Tibial artery (tissue), 4 donors: Measurements from ENCODE around the gene ACVR1B.

Experiments used
- DNase-seq, 2 donors: peaks; one replicate each; pipeline ENCODE4 v3.0.0-alpha.2; 2019
- H3K27ac ChIP-seq, 2 donors: fragments of 200-600 bp; sonication (generic) in 1 of 2; 1 replicate in 1 of 2; 2 replicates in 1 of 2; pipeline ENCODE4 v1.5.1; 2018 to 2019; ENCODE audit warnings: mild to moderate bottlenecking in 1 of 2
- H3K27me3 ChIP-seq, 2 donors: fragments of 200-600 bp; sonication (generic) in 1 of 2; one replicate each; pipeline versions ENCODE4 v1.5.1 to v1.6.0; 2016 to 2019
- H3K36me3 ChIP-seq, 3 donors: fragments of 200-600 bp; sonication (generic) in 2 of 3; one replicate each; pipeline ENCODE4 v1.5.1; 2016 to 2019; ENCODE audit warnings: mild to moderate bottlenecking in 2 of 3
- H3K4me1 ChIP-seq, 4 donors: fragments of 200-600 bp; sonication (generic) in 2 of 4; 1 replicate in 3 of 4; 2 replicates in 1 of 4; pipeline ENCODE4 v1.5.1; 2016 to 2019
- H3K4me3 ChIP-seq, 2 donors: fragments of 200-600 bp; sonication (generic) in 1 of 2; 1 replicate in 1 of 2; 2 replicates in 1 of 2; pipeline ENCODE4 v1.5.1; 2018 to 2019; ENCODE audit warnings: mild to moderate bottlenecking in 2 of 2
- H3K9me3 ChIP-seq, 3 donors: fragments of 200-600 bp; sonication (generic) in 1 of 3; one replicate each; pipeline ENCODE4 v1.5.1; 2016 to 2019
- intact Hi-C: fragments of 100-400 bp; cut with DNase I; formaldehyde crosslinking; loops from one replicate; pipeline ENCODE4 v1.15.0; 2023; ENCODE audit warnings: low total_unique reads
- TF ChIP-seq, protein P1 (sequence below), 2 experiments: fragments of 200-600 bp in 1 of 2; fragments of 450-650 bp in 1 of 2; IDR thresholded peaks; one replicate each; pipeline ENCODE4 v1.5.1; 2017 to 2019; ENCODE audit warnings: antibody characterized with exemption in 2 of 2, mild to moderate bottlenecking in 1 of 2, moderate library complexity in 1 of 2

ACVR1B gene

DNA sequence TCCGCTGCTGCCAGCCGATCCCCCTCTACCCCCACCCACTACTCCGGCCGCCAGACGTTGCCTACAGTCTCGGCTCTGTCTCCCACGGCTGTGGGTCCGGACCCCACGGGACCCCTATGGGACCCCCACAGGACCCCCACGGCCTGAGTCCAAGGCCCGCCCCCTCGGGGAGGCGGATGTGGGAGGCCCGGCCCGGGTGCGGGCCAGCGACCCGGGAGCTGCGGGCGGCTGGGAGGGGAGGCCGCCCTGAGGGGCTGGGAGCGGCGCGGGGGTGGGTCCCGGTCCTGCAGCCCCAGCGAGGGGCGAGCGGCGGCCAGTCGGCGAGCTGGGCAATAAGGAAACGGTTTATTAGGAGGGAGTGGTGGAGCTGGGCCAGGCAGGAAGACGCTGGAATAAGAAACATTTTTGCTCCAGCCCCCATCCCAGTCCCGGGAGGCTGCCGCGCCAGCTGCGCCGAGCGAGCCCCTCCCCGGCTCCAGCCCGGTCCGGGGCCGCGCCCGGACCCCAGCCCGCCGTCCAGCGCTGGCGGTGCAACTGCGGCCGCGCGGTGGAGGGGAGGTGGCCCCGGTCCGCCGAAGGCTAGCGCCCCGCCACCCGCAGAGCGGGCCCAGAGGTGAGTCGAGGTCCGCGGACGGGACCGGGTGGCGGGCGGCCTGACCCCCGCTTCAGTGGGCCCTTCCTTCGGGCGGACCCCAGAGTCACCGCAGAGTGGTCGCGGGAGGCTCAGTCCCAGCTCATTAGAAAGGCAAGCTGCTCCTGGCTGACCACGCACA is 44.2 kb upstream of the ACVR1B start, which contains the start of gene ACVRL1:
ACVRL1 (plus strand) TSS at position 422 of the 773 bp plus-strand sequence. CDS start 4,971 bp downstream, outside the sequence.
- Histone ChIP-seq H3K9me3 (no peaks in the 10 kb centered on the region), H3K27me3 (peaks cover 0 to 29% of the 10 kb centered on the region in 2 donors), H3K4me1 (peaks cover 0 to 41% (median 22%) of the 10 kb centered on the region in 4 donors), H3K4me3 (peak within 1 kb of the TSS; percentile 47 to 56), H3K27ac (peak within 1 kb of the TSS; percentile 64 to 73), H3K36me3 (no peaks in the 10 kb centered on the region)
- intact Hi-C loops, result no loop called here
- TF ChIP-seq, protein P1, sequence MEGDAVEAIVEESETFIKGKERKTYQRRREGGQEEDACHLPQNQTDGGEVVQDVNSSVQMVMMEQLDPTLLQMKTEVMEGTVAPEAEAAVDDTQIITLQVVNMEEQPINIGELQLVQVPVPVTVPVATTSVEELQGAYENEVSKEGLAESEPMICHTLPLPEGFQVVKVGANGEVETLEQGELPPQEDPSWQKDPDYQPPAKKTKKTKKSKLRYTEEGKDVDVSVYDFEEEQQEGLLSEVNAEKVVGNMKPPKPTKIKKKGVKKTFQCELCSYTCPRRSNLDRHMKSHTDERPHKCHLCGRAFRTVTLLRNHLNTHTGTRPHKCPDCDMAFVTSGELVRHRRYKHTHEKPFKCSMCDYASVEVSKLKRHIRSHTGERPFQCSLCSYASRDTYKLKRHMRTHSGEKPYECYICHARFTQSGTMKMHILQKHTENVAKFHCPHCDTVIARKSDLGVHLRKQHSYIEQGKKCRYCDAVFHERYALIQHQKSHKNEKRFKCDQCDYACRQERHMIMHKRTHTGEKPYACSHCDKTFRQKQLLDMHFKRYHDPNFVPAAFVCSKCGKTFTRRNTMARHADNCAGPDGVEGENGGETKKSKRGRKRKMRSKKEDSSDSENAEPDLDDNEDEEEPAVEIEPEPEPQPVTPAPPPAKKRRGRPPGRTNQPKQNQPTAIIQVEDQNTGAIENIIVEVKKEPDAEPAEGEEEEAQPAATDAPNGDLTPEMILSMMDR (IDR thresholded peaks at IDR 0.05), result no peak
- peak in 1 of 2 donors; percentile 64 for DNase-seq

DNA sequence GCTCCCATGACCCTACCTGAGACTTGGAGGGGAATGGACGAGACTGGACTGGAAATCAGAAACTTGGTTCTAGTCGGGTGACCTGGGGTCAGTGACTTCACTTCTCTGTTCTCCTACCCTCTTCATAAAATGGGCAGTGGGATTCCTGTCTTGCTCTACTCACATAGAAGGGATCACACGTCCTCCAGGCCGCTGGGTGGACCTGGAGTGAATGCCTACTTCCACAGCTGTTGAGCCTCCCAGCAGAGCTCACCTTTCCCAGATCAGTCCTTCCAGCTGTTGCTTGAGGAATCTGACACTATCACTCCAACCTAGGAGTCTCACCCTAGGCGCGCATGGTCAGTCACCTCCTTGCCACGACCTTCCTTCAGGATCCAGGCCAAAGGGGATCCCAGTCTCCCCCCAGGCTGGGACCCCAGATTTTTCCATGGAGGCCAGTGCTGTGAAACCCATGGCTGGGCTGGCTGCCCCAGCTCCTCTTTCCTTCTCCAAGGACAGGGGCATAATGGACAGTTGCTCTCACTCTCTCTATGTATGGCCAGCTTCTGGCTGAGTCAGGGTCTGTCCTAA is 43.6 kb upstream of the ACVR1B start:
- H3K27me3 ChIP-seq, result peaks cover 0 to 33% of the 10 kb centered on the region in 2 donors
- H3K27ac ChIP-seq, result peak overlapping the region; percentile 64 to 73
- intact Hi-C loops, result no loop called here
- TF ChIP-seq, protein P1 (IDR thresholded peaks at IDR 0.05), result no peak
- H3K4me3 ChIP-seq, result peak overlapping the region; percentile 47 to 56
- no peaks in the 10 kb centered on the region for H3K9me3 ChIP-seq
- H3K4me1 ChIP-seq, result peaks cover 0 to 41% (median 22%) of the 10 kb centered on the region in 4 donors
- no peaks in the 10 kb centered on the region for H3K36me3 ChIP-seq
- peak; percentile 7 to 53 for DNase-seq

DNA sequence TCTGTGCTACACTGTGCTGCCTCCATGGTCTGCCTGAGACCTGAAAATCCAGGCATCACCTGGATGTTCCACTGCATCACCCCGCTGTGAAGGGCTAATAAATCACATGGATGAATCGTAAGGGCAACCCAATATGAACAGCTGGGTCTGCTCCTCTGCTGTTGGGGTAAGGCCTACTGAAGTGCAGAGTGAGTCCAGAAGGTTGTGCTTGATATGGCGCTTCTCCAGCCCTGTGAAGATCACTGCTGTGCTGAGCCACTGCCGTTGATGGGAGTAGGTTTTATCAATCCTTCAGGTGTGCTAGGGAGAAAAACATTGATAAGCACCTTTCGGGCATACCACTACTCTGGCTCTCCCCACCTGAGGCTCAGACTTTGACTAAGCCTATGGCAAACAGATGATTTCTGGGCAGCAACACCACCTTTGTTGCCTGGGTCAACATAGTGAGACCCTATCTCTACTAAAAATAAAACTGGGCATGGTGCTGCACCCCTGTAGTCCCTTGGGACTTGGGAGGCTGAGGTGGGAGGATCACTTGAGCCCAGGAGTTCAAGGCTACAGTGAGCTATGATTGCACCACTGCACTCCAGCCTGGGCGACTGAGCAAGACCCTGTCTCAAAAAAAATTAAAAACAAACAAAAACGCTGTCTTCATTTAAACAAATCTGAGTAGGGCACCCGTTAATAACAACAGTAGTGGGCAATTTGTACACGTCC is 42.5 kb upstream of the ACVR1B start:
- no peaks in the 10 kb centered on the region for H3K36me3 ChIP-seq
- TF ChIP-seq, protein P1 (IDR thresholded peaks at IDR 0.05), result no peak
- peaks cover 0 to 42% of the 10 kb centered on the region in 2 donors for H3K27me3 ChIP-seq
- no peak overlapping the region for H3K4me3 ChIP-seq
- intact Hi-C loops, result no loop called here
- H3K4me1 ChIP-seq, result peaks cover 0 to 41% (median 22%) of the 10 kb centered on the region in 4 donors
- no peak overlapping the region for H3K27ac ChIP-seq
- DNase-seq, result peak in 1 of 2 donors; percentile 44
- H3K9me3 ChIP-seq, result no peaks in the 10 kb centered on the region

DNA sequence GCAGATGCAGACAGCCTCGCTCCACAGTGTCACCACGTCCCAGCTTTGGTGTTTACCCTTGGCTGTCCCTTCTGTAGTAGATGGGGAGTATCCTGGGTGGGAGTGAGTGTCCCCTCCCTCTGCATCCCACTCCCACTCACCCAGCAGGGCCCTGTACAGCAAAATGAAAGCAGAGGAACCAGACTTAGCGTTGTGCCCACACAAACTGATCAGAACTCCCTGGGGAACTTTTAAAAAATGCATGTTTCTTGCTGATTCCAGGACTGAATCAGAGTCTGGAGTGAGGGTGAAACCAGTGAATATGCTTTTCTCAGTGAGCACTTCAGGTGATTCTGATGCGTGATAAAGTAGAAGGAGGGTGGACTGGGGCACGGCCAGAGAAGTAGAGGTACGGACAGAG is 41.3 kb upstream of the ACVR1B start:
- no peak overlapping the region for H3K4me3 ChIP-seq
- H3K27ac ChIP-seq, result no peak overlapping the region
- no peaks in the 10 kb centered on the region for H3K9me3 ChIP-seq
- TF ChIP-seq, protein P1 (IDR thresholded peaks at IDR 0.05), result no peak
- intact Hi-C loops, result no loop called here
- H3K4me1 ChIP-seq, result peaks cover 0 to 41% (median 19%) of the 10 kb centered on the region in 4 donors
- H3K27me3 ChIP-seq, result peaks cover 0 to 46% of the 10 kb centered on the region in 2 donors
- no peak for DNase-seq
- H3K36me3 ChIP-seq, result no peaks in the 10 kb centered on the region

DNA sequence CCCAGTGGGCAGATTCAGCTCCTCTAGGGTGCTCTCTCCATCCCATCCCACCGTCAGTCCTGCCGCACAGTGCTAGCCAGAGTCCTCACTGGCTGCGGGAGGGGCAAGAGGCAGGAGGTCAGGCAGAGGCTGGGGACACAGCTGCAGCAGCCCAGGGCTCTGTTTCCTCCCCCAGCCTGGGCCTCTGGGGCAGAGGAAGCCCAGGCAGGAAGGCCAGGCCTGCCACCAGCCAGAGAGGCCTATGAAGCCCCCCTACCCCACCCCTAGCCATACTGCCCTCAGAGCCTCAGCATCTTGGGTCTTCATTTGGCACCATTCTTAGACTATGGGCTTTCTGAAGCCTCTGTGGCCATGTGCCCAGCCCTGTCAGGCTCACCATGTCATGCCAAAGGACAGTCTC is 40.8 kb upstream of the ACVR1B start:
- no peak overlapping the region for H3K27ac ChIP-seq
- H3K4me1 ChIP-seq, result peaks cover 0 to 38% (median 19%) of the 10 kb centered on the region in 4 donors
- DNase-seq, result no peak
- peaks cover 0 to 51% of the 10 kb centered on the region in 2 donors for H3K27me3 ChIP-seq
- TF ChIP-seq, protein P1 (IDR thresholded peaks at IDR 0.05), result no peak
- H3K9me3 ChIP-seq, result no peaks in the 10 kb centered on the region
- no peak overlapping the region for H3K4me3 ChIP-seq
- intact Hi-C loops, result no loop called here
- peaks cover 0 to under 1% (median 0%) of the 10 kb centered on the region in 3 donors for H3K36me3 ChIP-seq
